Liver (tissue), 9 donors: ENCODE results near the gene PROX2. TPM values are rescaled to one million over a fixed set of nuclear protein-coding genes. Genes with fewer than 3 reads are reported as not detected.

Source experiments
- DNase-seq: peaks from one replicate; pipeline ENCODE4 v3.0.0-alpha.2; 2017; ENCODE audit warnings: low spot score
- H3K27ac ChIP-seq, 2 donors: one replicate each; pipeline ENCODE4 v1.7.0; 2013; ENCODE audit warnings: inconsistent platforms in 2 of 2, low read length in 2 of 2, control low read depth in 1 of 2, low read depth in 1 of 2, mild to moderate bottlenecking in 1 of 2
- H3K27me3 ChIP-seq, 4 donors: one replicate each; pipeline versions ENCODE4 v1.6.1 to v1.7.0; 2013; ENCODE audit warnings: low read length in 3 of 4, inconsistent platforms in 1 of 4, mild to moderate bottlenecking in 1 of 4, moderate library complexity in 1 of 4; ENCODE audit not compliant: control insufficient read depth in 4 of 4, insufficient read depth in 4 of 4
- H3K36me3 ChIP-seq, 4 donors: one replicate each; pipeline versions ENCODE4 v1.6.1 to v1.7.0; 2013; ENCODE audit warnings: low read length in 3 of 4, mild to moderate bottlenecking in 3 of 4, low read depth in 1 of 4, moderate library complexity in 1 of 4; ENCODE audit not compliant: control insufficient read depth in 4 of 4, insufficient read depth in 3 of 4
- H3K4me1 ChIP-seq, 4 donors: one replicate each; pipeline versions ENCODE4 v1.6.1 to v1.7.0; 2013; ENCODE audit warnings: low read length in 3 of 4, mild to moderate bottlenecking in 3 of 4, moderate library complexity in 1 of 4; ENCODE audit not compliant: control insufficient read depth in 4 of 4, insufficient read depth in 4 of 4
- H3K4me3 ChIP-seq, 3 donors: one replicate each; pipeline versions ENCODE4 v1.6.1 to v1.7.0; 2013; ENCODE audit warnings: low read length in 3 of 3, control low read depth in 1 of 3, low read depth in 1 of 3, mild to moderate bottlenecking in 1 of 3
- H3K9ac ChIP-seq, 2 donors: one replicate each; pipeline ENCODE4 v1.7.0; 2013; ENCODE audit warnings: low read length in 2 of 2, mild to moderate bottlenecking in 2 of 2, moderate library complexity in 2 of 2, control low read depth in 1 of 2, low read depth in 1 of 2
- H3K9me3 ChIP-seq, 4 donors: one replicate each; pipeline versions ENCODE4 v1.6.1 to v1.7.0; 2013; ENCODE audit warnings: low read length in 3 of 4; ENCODE audit not compliant: control insufficient read depth in 4 of 4
- ATF3 ChIP-seq: IDR thresholded peaks from 2 replicates; pipeline ENCODE4 v1.6.1; 2016; ENCODE audit warnings: antibody characterized with exemption
- FOXA2 ChIP-seq: IDR thresholded peaks from 2 replicates; pipeline ENCODE4 v1.6.1; 2016; ENCODE audit warnings: antibody characterized with exemption
- GABPA ChIP-seq, 2 donors: IDR thresholded peaks in 1 of 2; conservative IDR thresholded peaks in 1 of 2; 2 replicates each; pipeline ENCODE4 v1.6.1; 2016; ENCODE audit warnings: antibody characterized with exemption in 2 of 2, mild to moderate bottlenecking in 1 of 2, moderate library complexity in 1 of 2
- HNF4A ChIP-seq, 2 donors: conservative IDR thresholded peaks; 2 replicates each; pipeline ENCODE4 v1.6.1; 2016; ENCODE audit warnings: antibody characterized with exemption in 2 of 2, mild to moderate bottlenecking in 2 of 2
- HNF4G ChIP-seq: IDR thresholded peaks from 2 replicates; pipeline ENCODE4 v1.6.1; 2016; ENCODE audit warnings: antibody characterized with exemption
- NR2F2 ChIP-seq: IDR thresholded peaks from 2 replicates; pipeline ENCODE4 v1.6.1; 2016; ENCODE audit warnings: antibody characterized with exemption
- REST ChIP-seq: IDR thresholded peaks from 2 replicates; pipeline ENCODE4 v1.6.1; 2016; ENCODE audit warnings: antibody characterized with exemption, mild to moderate bottlenecking
- RXRA ChIP-seq, 2 donors: IDR thresholded peaks; 2 replicates each; pipeline ENCODE4 v1.6.1; 2017 to 2018; ENCODE audit warnings: antibody characterized with exemption in 2 of 2, mild to moderate bottlenecking in 1 of 2
- TAF1 ChIP-seq: conservative IDR thresholded peaks from 2 replicates; pipeline ENCODE4 v1.6.1; 2016; ENCODE audit warnings: antibody characterized with exemption, mild to moderate bottlenecking
- ZBTB33 ChIP-seq: IDR thresholded peaks from 2 replicates; pipeline ENCODE4 v1.6.1; 2016; ENCODE audit warnings: antibody characterized with exemption
- WGBS: extraction: QIAGEN DNeasy Blood & Tissue Kit; methylation state at CpG from one replicate; pipeline ENCODE4 v1.1.7; 2013; 5-methylcytosine and 5-hydroxymethylcytosine counted together
- polyA plus RNA-seq, 2 donors: library from polyadenylated mRNA; stranded (reverse) in 1 of 2; unstranded in 1 of 2; fragments of 200-250 nt in 1 of 2; fragments of >200 nt in 1 of 2; fragmentation: Nextera tagmentation in 1 of 2; extraction: Ambion mirVana in 1 of 2; gene quantifications; one replicate each; pipeline versions ENCODE4 v1.2.1 to v1.2.3, GENCODE V29; 2013 to 2015
- total RNA-seq, 2 donors: library from RNA; depleted of rRNA; stranded (reverse); fragments of >200 nt; gene quantifications; one replicate each; pipeline ENCODE4 v1.2.3, GENCODE V29; 2014
- TF ChIP-seq, protein P1 (sequence below): fragments of 150-350 bp; IDR thresholded peaks from 2 replicates; pipeline ENCODE4 v1.5.1; 2017; ENCODE audit warnings: improper control_type of control experiment, low read depth, low read length; ENCODE audit not compliant: missing input control
- TF ChIP-seq, protein P2 (sequence below): IDR thresholded peaks from 2 replicates; pipeline ENCODE4 v1.6.1; 2016; ENCODE audit warnings: antibody characterized with exemption
- donor health status: healthy.
- donor health status: healthy.
- donor health status: healthy.
- donor health status: healthy.
- donor health status: healthy.

Gene PROX2
- total and polyA plus RNA-seq, 4 donors = 0.06 TPM; not detected in 3

- 39% methylated on average over 3 of the region's 3 CpGs for WGBS
- H3K27ac ChIP-seq = no peak overlapping the region
Measured at GRCh38 chr14:74879427-74880182, 3.7 kb upstream of the PROX2 start.

More at GRCh38 chr14:74879427-74880182, 3.7 kb upstream of the PROX2 start:
- no peak for DNase-seq
- no peak for TF ChIP-seq TAF1
- no peak for TF ChIP-seq HNF4A (conservative IDR thresholded peaks at IDR 0.05)
- TF ChIP-seq HNF4G = no peak
- TF ChIP-seq GABPA (IDR thresholded peaks at IDR 0.05 in 1 of 2, conservative IDR thresholded peaks at IDR 0.05 in 1 of 2) = no peak
- no peak for TF ChIP-seq NR2F2
- TF ChIP-seq, protein P1, sequence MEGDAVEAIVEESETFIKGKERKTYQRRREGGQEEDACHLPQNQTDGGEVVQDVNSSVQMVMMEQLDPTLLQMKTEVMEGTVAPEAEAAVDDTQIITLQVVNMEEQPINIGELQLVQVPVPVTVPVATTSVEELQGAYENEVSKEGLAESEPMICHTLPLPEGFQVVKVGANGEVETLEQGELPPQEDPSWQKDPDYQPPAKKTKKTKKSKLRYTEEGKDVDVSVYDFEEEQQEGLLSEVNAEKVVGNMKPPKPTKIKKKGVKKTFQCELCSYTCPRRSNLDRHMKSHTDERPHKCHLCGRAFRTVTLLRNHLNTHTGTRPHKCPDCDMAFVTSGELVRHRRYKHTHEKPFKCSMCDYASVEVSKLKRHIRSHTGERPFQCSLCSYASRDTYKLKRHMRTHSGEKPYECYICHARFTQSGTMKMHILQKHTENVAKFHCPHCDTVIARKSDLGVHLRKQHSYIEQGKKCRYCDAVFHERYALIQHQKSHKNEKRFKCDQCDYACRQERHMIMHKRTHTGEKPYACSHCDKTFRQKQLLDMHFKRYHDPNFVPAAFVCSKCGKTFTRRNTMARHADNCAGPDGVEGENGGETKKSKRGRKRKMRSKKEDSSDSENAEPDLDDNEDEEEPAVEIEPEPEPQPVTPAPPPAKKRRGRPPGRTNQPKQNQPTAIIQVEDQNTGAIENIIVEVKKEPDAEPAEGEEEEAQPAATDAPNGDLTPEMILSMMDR = no peak
- no peak for TF ChIP-seq ATF3
- TF ChIP-seq REST = no peak
- TF ChIP-seq, protein P2, sequence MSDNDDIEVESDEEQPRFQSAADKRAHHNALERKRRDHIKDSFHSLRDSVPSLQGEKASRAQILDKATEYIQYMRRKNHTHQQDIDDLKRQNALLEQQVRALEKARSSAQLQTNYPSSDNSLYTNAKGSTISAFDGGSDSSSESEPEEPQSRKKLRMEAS = no peak
- no peak for TF ChIP-seq RXRA (IDR thresholded peaks at IDR 0.05)
- no peak for TF ChIP-seq FOXA2
- no peak for TF ChIP-seq ZBTB33
- no peaks in the 10 kb centered on the region for H3K27me3 ChIP-seq
- H3K36me3 ChIP-seq = no peaks in the 10 kb centered on the region
- no peaks in the 10 kb centered on the region for H3K9me3 ChIP-seq
- H3K9ac ChIP-seq = no peak overlapping the region
- peaks cover 12 to 28% (median 19%) of the 10 kb centered on the region in 4 donors for H3K4me1 ChIP-seq
- H3K4me3 ChIP-seq = no peak overlapping the region
